GM19463 (cell line): ENCODE measurements around the gene KCNQ4.

Experiments
- ATAC-seq: cut with Tn5 transposase; IDR thresholded peaks from one replicate; pipeline ENCODE4 v1.9.1; 2021; ENCODE audit warnings: mild to moderate bottlenecking, moderate library complexity; ENCODE audit not compliant: unreplicated experiment

KCNQ4 gene

DNA sequence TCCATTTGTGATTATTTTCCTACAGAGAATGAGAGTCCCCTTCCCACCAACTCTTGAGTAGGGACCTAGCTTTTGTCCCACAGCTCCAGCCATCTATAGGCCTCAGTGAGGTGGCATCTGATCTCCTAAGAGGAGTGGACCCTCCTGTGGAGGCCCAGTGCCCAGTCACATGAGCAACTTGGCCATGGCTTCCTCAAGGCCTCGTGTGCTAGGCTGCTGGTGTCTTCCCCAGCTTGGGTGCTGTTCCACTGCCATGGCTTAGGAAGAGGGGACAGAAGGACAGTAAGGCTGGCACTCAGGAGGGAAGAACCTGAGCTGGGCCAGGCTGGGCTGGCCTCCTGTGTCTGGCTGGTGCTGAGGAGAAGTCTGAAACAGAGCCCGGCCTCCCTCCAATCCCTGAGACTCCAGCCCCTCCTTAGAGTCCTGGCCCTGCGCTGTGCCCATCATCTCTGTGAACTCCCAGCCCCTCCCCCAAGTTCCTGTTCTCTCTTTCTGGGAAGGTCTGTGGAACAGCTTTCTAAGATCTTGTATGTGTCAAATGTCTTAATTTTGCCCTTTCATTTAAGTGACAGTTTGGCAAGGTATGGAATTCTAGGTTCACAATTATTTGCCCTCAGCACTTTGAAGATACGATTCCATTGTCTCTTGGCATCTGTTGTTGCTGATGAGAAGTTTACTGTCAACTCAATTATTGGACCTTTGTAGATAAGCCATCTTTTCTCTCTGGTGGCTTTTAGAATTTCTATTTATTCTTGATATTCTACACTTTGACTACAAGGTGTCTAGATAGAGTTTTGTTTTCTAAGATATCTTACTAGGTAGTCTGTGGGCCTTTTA lies 7.1 kb upstream of the KCNQ4 start:
- no peak for ATAC-seq

DNA sequence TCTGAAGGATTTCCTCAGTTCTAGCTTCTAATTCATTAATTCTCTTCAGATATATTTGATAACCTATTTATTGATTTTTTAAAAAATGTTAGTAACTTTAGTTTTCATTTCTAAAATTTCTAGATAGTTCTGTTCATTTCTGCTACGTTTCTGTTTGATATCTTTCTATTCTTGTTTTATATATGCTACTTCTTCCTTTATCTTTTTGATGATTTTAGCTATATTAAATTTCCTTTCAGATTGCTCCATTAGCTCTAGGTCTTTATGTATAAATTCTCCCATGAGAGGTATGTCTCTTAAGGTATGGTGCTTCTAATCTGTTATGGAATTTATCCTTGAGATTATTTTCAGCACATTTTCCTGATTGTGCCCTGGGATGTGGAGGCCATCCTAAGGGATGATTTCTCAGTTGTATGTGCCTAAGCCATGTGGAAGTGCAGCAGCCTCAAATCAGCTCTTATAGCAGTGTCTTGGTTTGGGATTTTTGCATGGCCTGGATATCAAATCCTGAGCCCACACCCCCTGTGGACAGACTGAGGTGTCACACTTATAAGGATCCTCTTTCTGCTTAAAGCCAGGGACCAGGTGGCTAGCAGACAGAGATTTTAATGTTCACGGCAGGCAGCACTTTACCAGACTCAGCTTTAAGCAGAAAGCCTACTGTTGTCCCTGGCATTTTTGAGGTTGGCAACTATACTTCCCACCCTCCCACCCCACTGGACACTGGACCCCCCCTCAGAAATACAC lies 6.2 kb upstream of the KCNQ4 start:
- no peak for ATAC-seq

DNA sequence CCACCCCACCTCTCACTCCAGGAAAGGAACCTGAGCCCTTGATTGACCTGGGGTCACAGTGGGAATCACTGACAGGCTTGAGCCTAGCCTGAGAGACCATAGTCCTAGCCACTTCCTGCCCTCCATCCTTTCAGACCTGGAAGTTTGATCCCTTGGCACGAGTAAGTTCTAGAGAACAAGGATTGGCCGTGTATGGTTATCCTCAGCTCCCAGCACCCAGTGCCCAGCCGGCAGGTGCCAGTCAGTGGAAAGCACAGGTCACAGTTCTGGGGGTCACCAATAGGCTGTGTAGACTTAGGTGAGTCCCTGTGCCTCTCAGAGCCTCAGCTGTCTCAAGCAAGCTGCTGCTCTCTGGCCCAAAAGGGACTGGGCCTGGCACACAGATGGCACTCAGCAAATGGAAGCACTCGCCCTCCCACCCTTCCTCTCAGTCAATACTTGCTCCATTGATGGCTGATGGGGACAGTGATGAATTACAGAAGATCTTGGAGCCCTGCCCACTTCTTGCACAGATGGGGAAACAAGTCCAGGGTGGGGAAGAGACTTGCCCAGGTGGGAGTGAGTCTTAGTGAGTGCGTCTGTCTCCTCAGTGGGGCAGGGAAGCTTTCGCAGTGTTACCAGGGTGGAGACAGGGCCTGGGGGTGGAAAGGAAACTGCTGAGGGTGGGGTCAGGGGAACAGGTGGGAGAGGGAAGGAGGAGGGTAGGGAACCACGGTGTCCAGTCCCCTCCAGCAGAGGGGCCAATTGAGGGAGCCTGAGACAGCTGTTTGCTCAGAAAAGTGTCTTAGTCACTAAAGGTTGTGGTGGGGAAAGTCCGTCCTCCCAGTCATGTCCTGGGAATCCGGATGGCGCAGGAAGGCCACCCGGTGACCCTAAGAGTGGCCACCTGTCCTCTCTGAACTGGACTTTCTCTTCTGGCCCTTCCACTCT lies 2.6 kb upstream of the KCNQ4 start:
- no peak for ATAC-seq

DNA sequence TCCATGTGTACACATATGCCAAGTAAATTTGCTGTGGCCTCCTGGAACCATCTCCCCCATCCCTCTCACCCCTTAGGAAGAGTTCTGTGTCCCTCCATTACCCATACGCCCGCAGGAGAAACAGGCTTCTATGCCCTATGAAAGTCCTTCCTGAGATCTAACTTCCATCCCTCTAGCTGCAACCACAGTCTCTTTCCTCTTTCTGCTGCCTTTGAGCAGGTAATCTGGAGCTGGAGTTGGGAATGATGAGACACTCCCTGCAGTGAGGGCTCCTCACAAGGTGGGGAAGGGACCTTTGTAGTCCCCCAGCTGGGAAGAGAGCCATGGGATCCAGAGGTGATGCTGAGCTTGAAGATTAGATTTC lies 2.0 kb upstream of the KCNQ4 start:
- no peak for ATAC-seq

DNA sequence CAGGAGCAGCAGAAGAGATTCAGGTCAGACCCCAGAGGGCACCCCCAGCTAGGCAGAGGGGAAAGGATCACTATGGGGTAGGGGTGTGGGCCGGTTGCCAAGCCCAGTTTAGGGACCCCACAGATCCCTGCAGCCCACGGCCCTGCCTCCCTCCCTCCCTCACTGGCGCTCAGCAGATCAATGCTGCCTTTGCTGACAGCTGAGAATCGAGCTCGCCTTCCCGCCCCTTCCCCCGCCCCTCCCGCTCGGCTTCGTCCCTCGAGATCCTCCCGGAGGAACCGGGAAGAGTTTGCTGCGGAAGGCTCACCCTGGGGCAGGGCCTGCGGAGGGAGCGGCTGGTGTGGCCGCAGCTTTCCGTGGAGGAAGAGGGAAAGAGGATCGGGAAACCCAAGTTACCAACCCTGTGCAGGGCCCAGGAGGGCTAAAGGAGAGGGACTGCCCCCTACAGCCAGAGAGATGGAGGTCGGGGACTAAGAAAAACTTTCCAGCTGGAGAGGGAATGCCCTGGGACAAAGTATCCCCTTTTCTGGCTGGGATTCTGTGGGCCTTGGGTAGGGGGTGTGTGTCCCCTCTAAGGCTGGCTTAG lies 1.1 kb upstream of the KCNQ4 start:
- no peak for ATAC-seq

DNA sequence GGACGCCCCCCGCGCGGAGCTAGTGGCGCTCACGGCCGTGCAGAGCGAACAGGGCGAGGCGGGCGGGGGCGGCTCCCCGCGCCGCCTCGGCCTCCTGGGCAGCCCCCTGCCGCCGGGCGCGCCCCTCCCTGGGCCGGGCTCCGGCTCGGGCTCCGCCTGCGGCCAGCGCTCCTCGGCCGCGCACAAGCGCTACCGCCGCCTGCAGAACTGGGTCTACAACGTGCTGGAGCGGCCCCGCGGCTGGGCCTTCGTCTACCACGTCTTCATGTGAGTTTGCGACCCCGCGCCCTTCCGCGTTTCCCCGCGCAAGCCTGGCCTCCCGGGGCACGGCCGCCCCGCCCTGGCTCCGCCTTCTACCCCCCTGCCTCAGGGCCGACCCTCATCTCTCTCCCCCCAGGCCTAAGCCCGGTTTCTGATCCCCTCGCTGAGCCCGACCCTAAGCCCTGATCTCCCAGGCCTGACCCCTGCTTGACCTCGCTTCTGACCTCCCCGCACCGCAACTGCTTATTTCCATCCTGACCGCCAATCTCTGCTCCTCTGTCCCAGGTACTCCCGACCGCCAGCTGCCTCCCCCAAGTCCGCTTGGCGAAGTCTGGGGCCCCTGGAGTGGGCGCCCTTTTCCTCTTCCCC lies 669 bp downstream of the KCNQ4 start:
- ATAC-seq, result no peak

DNA sequence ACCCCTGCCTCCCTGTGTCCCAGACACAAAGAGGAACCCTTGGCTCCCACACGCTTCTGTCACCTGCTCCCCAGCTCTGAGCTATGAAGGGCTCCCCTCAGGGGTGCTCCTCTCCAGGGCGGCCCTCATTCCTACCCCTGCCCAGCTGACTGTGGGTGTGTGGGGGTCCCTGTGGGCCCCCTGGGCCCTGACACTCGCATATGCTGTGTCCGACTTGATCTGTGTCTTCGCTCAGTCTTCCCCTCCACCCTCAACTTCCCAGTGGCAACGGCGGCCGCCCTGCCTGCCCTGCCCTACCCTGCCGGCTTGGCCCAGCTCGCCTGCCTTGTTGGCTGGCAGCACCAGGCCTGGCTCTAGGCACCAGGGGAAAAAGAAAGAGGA lies 1.2 kb downstream of the KCNQ4 start:
- no peak for ATAC-seq

DNA sequence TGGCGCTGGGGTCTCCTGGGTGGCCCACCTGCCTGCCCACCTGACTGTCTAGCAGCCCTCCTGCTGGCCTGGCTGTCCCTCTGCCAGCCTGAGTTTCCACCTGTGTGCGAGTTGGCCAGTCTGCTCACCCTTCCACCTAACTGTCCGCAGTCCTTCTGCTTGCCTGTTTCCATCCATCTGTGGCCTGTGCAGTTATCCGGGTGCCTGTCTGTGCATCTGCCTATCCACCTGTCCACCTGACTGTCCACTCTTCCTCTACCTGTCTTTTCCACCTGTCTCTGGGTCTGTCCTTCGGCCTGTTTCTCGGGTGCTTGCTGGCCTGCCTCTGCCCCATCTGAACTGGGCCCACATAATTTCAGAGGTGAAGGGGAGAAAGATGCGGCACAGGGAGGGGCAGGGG lies 1.9 kb downstream of the KCNQ4 start:
- no peak for ATAC-seq

DNA sequence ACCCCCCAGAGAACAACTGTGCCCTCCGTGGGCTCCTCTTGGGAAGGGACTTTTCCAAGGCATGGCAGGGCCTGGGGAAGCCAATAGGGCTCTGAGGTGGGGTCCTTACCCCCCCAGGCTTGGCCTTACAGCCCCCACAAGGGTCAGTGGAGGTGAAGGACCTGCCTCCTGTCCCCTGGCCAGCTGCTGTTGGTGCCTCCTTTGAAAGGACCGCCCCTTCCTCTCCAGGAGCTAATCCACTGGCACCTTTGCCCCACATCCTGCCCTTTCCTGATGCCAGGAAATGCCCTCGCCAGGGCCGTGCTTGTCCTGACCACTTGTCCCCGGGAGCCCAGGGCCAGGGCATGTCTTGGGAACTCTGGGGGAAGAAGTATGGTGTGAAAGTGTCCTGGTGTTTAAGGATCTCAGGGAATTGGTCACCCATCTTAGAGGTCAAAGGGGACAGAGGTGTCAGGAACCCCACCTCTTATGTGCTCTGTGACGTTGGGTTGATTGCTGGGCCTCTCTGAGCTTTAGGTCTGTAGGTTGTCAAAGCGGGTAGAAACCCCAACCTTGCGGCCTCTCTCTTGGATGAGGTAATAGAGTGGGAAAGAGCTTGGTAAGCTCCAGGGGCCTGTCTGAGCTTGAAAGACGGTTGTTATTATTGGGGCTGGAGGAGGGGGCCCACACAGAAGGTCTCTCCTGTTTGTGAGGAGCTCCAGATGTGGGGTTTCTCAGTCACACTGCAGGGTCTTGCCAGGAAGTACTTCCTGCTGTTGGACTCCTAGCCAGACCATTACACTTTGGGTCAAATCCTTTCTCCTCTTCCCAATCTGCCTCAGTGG lies 2.8 kb downstream of the KCNQ4 start:
- ATAC-seq, result no peak

DNA sequence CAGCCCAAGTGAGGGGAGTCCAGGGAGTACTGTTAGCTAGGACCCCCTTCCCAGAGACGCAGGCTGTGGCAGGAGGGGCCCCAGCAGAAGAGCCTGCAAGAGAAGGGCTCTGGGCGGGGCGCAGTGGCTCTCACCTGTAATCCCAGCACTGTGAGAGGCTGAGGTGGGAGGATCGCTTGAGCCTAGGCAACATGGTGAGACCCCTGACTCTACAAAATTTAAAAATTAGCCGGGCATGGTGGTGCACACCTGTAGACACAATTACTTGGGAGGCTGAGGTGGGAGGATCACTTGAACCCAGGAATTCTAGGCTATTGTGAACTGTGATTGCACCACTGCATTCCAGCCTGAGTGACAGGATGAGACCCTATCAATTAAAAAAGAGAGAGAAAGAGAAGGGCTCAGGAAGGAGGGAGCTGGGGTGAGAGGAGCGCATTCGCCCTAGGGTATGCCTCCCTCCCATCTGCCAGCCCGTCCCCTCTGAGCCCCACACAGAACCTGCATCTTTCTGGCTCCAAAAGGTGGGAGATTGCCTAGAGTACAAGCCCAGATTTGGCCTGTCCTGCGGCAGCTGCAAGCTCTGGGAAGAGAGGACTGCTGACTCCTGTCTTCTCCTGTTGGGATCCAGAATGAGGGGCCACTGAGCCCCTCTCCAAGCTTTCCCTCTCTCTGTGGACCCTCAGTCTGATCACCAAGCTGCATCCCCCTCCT lies 3.6 kb downstream of the KCNQ4 start:
- no peak for ATAC-seq

DNA sequence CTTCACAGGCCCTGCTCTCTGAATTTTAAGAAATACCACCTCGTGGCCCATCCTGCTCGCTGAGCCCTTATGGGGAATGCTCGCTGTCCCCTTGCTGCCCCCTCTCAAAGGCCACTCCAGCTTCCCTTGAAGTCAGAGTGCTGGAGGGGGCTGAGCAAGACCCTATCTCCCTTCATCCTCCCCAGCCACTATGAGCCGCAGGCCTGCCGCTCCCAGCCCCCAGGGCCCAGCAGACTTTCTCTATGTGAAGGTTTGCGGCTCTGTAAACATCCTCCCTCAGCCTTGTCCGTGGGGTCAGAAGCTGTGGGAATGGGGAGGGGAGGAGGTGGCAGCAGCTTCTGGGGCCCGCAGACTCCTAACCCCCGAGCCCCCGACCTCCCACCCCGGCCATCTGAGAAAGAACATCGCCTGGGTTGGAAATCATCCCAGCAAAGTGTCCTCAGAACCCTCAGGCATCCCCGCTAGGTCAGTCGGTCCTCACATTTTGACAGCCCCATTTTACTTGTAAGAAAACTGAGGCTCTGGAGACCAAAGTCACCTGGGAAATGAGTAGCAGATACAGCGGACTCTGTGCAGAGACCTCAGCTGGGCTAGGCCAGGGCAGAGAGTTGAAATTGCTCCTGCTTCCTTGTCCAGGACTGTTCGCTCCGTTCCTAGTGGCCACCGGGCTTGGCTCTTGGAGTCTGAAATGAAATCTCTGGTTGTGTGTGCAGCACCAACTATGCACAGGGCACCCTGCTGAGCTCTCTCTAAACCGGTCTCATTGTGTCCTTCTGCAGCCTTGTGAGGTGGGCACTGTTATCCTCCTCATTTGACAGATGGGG lies 4.4 kb downstream of the KCNQ4 start:
- ATAC-seq, result no peak

DNA sequence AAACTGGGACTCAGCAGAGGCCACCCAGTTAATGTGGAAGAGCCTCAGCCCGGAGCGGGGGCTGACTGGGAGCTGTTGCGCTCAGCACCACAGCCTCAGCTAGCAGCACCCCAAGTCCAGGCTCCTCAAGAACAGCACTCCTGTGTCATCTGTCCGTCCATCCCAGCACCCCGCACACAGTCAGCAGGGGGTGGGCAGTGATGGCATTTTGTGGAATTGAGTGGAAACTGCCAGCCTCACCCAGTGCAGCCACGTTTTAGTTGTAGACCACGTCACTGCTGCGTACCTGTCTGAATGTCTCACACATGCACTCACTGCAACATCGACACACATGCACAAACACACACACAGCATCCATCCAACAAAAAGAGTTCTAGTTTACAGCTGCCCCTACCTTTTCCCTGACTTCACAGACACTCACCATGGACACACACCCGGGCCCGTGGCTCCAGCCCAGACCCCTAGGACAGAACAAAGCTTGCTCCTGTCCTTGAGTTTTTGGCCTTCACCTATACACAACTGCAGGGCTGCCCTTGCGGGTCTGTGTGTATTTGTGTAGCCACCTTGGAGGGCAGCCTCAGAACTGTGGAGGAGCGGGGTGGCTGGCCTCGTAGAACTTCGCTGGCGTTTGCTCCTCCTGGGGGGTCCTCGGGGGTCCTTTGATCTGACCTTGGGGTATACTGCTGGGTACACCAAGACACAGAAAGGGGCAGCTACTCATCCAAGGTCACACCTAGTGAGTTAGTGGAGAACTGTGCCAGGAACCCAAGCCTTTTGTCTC lies 5.2 kb downstream of the KCNQ4 start:
- ATAC-seq, result no peak

DNA sequence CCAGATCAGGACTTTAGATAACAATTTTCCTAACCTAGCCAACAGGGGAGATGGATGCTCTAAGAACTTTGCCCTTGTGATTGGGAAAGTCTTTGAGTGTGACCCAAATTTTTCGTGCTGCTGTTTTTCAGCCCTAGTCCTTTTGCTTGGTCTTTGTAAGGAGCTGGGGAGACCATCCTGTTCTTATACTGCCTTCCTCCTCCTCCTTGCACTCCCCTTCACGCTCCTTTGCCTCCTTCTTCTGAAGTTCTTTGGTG lies 5.7 kb downstream of the KCNQ4 start:
- no peak for ATAC-seq

DNA sequence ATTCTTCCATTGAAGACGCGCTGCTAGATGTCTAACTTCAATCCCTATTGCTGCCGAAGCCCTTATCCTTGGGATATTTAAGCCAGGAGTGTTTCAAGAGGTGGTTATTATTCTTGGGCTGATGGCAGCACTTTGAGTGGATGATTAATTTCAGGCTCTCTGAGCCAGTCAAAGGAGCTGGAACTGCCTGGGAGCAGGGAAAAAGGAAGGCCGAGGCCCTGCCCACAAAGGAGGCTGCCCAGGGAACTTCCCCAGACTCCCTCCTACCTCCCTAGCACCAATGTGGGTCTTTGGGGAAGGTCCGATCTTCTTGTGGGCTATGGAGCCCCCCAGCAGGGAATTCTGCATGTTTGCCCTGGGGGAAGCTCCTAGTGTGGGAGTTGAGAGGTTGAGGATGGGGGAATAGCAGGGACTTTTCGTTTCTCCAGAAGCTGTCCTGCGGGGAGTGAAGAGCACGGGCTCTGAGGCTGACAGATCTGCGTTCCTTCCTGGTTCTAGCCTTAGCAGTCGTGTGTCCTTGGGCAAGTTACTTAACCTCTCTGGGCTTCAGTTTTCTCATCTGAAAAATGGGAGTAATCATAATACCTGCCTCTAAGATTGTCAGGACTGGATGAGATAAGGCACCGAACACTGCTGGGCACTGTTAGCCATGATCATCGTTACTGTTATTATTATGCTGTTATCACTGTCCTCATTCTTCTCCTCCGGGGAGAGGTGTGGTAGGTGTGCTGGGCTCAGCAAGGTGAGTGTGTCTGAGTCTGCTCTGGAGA lies 6.3 kb downstream of the KCNQ4 start:
- no peak for ATAC-seq

DNA sequence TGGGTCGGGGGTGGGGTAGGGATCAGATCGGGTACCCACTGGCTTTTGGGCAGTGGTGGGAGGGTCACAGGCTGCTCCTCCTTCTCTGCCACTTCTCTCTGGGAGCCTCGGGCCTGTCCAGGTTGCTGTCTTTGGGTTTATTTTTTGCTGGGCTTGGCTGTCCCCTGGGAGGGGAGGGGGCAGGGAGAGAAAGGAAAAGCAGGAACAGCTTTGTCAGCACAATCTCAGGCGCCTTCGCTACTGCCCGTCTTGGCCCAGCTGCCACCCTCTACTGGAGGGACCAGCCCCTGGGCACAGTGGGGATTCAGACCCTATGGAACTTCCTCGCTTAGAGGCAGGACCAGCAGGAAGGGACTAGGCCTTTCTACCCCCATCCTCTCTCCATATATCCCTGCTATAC lies 8.4 kb downstream of the KCNQ4 start:
- ATAC-seq, result no peak

DNA sequence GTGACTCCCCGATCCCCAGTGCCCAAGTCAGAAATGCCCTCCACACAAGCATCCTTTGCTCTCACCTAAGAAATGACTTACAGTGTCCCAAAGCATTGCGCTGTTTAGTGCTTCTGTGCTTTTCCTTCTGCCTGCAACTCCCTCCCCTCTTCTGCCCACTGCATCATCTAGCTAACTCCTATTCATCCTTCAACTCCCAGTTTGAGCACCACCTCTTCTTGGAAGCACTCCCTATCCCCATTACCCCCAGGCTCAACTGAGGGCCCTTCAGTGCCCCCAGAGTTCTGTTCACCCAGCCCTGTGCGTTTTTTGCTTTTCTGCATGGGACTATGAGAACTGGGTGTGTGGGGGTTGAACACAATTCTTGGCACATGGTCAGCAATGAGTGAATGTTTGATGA lies 10.0 kb downstream of the KCNQ4 start:
- ATAC-seq, result no peak

DNA sequence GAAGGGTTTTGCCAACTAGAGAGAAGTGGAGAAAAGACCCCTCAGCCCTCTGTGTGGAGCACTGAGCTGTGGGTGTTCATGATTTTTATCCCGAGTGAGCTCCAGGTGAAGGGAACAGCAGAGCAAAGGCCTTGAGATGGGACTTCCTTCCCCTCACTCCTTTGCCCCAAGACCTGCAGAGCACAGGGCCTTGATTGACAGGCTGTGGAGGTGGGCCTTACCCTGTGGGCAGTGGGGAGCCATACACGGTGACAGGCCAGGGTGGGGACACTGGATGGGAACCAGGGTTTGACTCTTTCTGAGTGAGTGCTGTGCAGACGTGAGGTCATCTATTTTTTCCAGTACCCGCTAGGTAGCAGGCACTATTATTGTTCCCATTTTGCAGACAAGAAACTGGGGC lies 10.5 kb downstream of the KCNQ4 start:
- no peak for ATAC-seq
